H9 (cell line): ENCODE data around the gene GRIK4. TPM values are rescaled to one million over a fixed set of nuclear protein-coding genes. Genes with fewer than 3 reads are reported as not detected.

ENCODE experiments used
- DNase-seq: peaks from one replicate; pipeline ENCODE4 v3.0.0-alpha.2; 2017
- H2AFZ ChIP-seq: one replicate; pipeline ENCODE4 v1.6.1; 2013; ENCODE audit warnings: mild to moderate bottlenecking, low read length, control low read depth, moderate library complexity
- H2AK5ac ChIP-seq: 2 replicates; pipeline ENCODE4 v1.6.1; 2013; ENCODE audit warnings: low read length, control low read depth, mixed read lengths; ENCODE audit not compliant: insufficient read length
- H2BK120ac ChIP-seq: one replicate; pipeline ENCODE4 v1.6.1; 2013; ENCODE audit warnings: low read depth, mild to moderate bottlenecking, low read length, control low read depth, inconsistent platforms; ENCODE audit not compliant: poor library complexity, severe bottlenecking
- H2BK12ac ChIP-seq: 2 replicates; pipeline ENCODE4 v1.6.1; 2013; ENCODE audit warnings: low read length, control low read depth, mixed read lengths, low read depth; ENCODE audit not compliant: insufficient read length
- H2BK15ac ChIP-seq: 2 replicates; pipeline ENCODE4 v1.6.1; 2013; ENCODE audit warnings: low read depth, low read length, control low read depth
- H2BK20ac ChIP-seq: one replicate; pipeline ENCODE4 v1.6.1; 2013; ENCODE audit warnings: low read depth, mild to moderate bottlenecking, low read length, control low read depth, inconsistent platforms; ENCODE audit not compliant: poor library complexity, severe bottlenecking
- H2BK5ac ChIP-seq: 2 replicates; pipeline ENCODE4 v1.6.1; 2013; ENCODE audit warnings: low read length, control low read depth, mixed read lengths; ENCODE audit not compliant: insufficient read length
- H3K14ac ChIP-seq: 2 replicates; pipeline ENCODE4 v1.6.1; 2013; ENCODE audit warnings: low read length, control low read depth; ENCODE audit not compliant: insufficient read depth
- H3K18ac ChIP-seq: 2 replicates; pipeline ENCODE4 v1.6.1; 2013; ENCODE audit warnings: low read depth, mild to moderate bottlenecking, mixed read lengths, low read length, control low read depth; ENCODE audit not compliant: insufficient read length
- H3K23ac ChIP-seq: 2 replicates; pipeline ENCODE4 v1.6.1; 2013; ENCODE audit warnings: low read length, control low read depth, mixed read lengths, low read depth; ENCODE audit not compliant: insufficient read length
- H3K23me2 ChIP-seq: 2 replicates; pipeline ENCODE4 v1.6.1; 2013; ENCODE audit warnings: low read depth, mild to moderate bottlenecking, mixed read lengths, low read length, control low read depth; ENCODE audit not compliant: insufficient read length, poor library complexity, severe bottlenecking
- H3K27ac ChIP-seq: 2 replicates; pipeline ENCODE4 v1.5.1; 2013; ENCODE audit warnings: low read length, control low read depth, mixed read lengths, low read depth; ENCODE audit not compliant: insufficient read length
- H3K27me3 ChIP-seq: 2 replicates; pipeline ENCODE4 v1.6.1; 2013; ENCODE audit warnings: low read length, control low read depth, inconsistent platforms; ENCODE audit not compliant: insufficient read depth
- H3K4ac ChIP-seq: 2 replicates; pipeline ENCODE4 v1.6.1; 2013; ENCODE audit warnings: low read depth, mild to moderate bottlenecking, control low read depth, inconsistent platforms, low read length, moderate library complexity
- H3K4me1 ChIP-seq: 2 replicates; pipeline ENCODE4 v1.6.1; 2013; ENCODE audit warnings: low read length, control low read depth, inconsistent platforms; ENCODE audit not compliant: insufficient read depth
- H3K4me2 ChIP-seq: 2 replicates; pipeline ENCODE4 v1.6.1; 2013; ENCODE audit warnings: low read length, control low read depth, mixed read lengths; ENCODE audit not compliant: insufficient read length, insufficient read depth
- H3K56ac ChIP-seq: 2 replicates; pipeline ENCODE4 v1.6.1; 2013; ENCODE audit warnings: low read depth, mild to moderate bottlenecking, mixed read lengths, low read length, control low read depth; ENCODE audit not compliant: insufficient read length
- H3K79me1 ChIP-seq: 2 replicates; pipeline ENCODE4 v1.6.1; 2013; ENCODE audit warnings: low read depth, mild to moderate bottlenecking, moderate library complexity, low read length, control low read depth, inconsistent platforms; ENCODE audit not compliant: insufficient read depth, poor library complexity, severe bottlenecking
- H3K79me2 ChIP-seq: 2 replicates; pipeline ENCODE4 v1.6.1; 2013; ENCODE audit warnings: low read length, control low read depth, inconsistent platforms; ENCODE audit not compliant: insufficient read depth
- H3K9ac ChIP-seq: 2 replicates; pipeline ENCODE4 v1.6.1; 2013; ENCODE audit warnings: low read length, control low read depth, mixed read lengths; ENCODE audit not compliant: insufficient read length; ENCODE audit errors: extremely low read depth
- H3K9me3 ChIP-seq: one replicate; pipeline ENCODE4 v1.6.1; 2013; ENCODE audit warnings: low read depth, low read length, inconsistent platforms; ENCODE audit not compliant: control insufficient read depth
- H3T11ph ChIP-seq: one replicate; pipeline ENCODE4 v1.6.1; 2013; ENCODE audit warnings: mild to moderate bottlenecking, low read length, control low read depth, inconsistent platforms
- H4K20me1 ChIP-seq: one replicate; pipeline ENCODE4 v1.6.1; 2013; ENCODE audit not compliant: control insufficient read depth, insufficient read length, insufficient read depth
- H4K5ac ChIP-seq: 2 replicates; pipeline ENCODE4 v1.6.1; 2013; ENCODE audit warnings: low read depth, mild to moderate bottlenecking, mixed read lengths, low read length, control low read depth; ENCODE audit not compliant: insufficient read length
- H4K8ac ChIP-seq: replicated peaks from 2 replicates; pipeline ENCODE4 v1.6.1; 2013; ENCODE audit warnings: low read length, control low read depth, mixed read lengths, low read depth; ENCODE audit not compliant: insufficient read length
- H4K91ac ChIP-seq: 2 replicates; pipeline ENCODE4 v1.6.1; 2013; ENCODE audit warnings: low read depth, mild to moderate bottlenecking, moderate library complexity, mixed read lengths, low read length, control low read depth; ENCODE audit not compliant: insufficient read length
- H3K27ac Mint-ChIP-seq, 3 experiments: 2 replicates in 2 of 3; 3 replicates in 1 of 3; pipeline ENCODE4 v1.8.0; 2020 to 2021; ENCODE audit warnings: mixed read lengths in 3 of 3, mild to moderate bottlenecking in 1 of 3, moderate library complexity in 1 of 3
- H3K27me3 Mint-ChIP-seq: 2 replicates; pipeline ENCODE4 v1.8.0; 2021; ENCODE audit warnings: low read depth, mild to moderate bottlenecking, moderate library complexity, mixed read lengths
- H3K36me3 Mint-ChIP-seq, 3 experiments: 2 replicates in 2 of 3; 3 replicates in 1 of 3; pipeline ENCODE4 v1.8.0; 2020 to 2021; ENCODE audit warnings: low read depth in 3 of 3, mixed read lengths in 3 of 3; ENCODE audit not compliant: insufficient read depth in 1 of 3
- H3K4me1 Mint-ChIP-seq, 2 experiments: 2 replicates each; pipeline ENCODE4 v1.8.0; 2020; ENCODE audit warnings: mixed read lengths in 2 of 2
- H3K4me3 Mint-ChIP-seq, 2 experiments: 2 replicates in 1 of 2; 3 replicates in 1 of 2; pipeline ENCODE4 v1.8.0; 2020 to 2021; ENCODE audit warnings: mild to moderate bottlenecking in 2 of 2, mixed read lengths in 2 of 2, moderate library complexity in 1 of 2
- H3K9me3 Mint-ChIP-seq, 2 experiments: 2 replicates in 1 of 2; 3 replicates in 1 of 2; pipeline ENCODE4 v1.8.0; 2020; ENCODE audit warnings: mild to moderate bottlenecking in 2 of 2, mixed read lengths in 2 of 2, moderate library complexity in 1 of 2
- WGBS: extraction: QIAGEN DNeasy Blood & Tissue Kit; methylation state at CpG from one replicate; pipeline ENCODE4 v1.1.7; 2013; ENCODE audit warnings: missing lambda C conversion rate, low lambda C conversion rate, mixed read lengths; ENCODE audit not compliant: insufficient read length; ENCODE audit errors: extremely low coverage; 5-methylcytosine and 5-hydroxymethylcytosine counted together
- total RNA-seq: library from RNA; stranded (reverse); gene quantifications from 2 replicates; pipeline ENCODE4 v1.2.1, GENCODE V29; 2021
- TF ChIP-seq, protein P1 (sequence below): fragments of 200-600 bp; sonication (generic); conservative IDR thresholded peaks from 3 replicates; pipeline ENCODE4 v1.8.0; 2021; ENCODE audit warnings: antibody characterized with exemption, mild to moderate bottlenecking

GRIK4 gene
- total RNA-seq, 1 experiment from 2014 or later, result 2.3 TPM

DNA sequence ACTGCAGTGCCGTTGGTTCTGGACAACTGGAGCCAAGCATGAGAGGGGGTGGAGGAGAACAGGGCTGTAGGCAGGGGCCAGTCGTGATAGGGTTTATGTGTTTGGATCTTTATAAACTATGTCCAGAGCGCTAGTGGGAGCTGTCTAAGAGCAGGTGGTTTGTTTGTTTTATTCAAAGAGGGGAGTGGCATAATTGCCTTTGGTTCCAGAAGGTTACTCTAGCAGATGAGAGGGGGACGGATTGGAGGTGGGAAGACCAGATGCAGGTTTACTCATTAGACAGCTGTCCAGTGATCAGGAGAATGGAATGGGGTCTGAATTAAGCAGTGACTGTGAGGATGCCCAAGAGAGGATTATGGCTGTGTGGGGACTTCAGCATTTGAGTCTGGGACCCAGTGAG lies 403.1 kb downstream of the GRIK4 start:
- H3K4me3 Mint-ChIP-seq, result no peak overlapping the region

More for the DNA sequence above, 403.1 kb downstream of the GRIK4 start:
- TF ChIP-seq, protein P1, sequence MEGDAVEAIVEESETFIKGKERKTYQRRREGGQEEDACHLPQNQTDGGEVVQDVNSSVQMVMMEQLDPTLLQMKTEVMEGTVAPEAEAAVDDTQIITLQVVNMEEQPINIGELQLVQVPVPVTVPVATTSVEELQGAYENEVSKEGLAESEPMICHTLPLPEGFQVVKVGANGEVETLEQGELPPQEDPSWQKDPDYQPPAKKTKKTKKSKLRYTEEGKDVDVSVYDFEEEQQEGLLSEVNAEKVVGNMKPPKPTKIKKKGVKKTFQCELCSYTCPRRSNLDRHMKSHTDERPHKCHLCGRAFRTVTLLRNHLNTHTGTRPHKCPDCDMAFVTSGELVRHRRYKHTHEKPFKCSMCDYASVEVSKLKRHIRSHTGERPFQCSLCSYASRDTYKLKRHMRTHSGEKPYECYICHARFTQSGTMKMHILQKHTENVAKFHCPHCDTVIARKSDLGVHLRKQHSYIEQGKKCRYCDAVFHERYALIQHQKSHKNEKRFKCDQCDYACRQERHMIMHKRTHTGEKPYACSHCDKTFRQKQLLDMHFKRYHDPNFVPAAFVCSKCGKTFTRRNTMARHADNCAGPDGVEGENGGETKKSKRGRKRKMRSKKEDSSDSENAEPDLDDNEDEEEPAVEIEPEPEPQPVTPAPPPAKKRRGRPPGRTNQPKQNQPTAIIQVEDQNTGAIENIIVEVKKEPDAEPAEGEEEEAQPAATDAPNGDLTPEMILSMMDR, result no peak
- Histone ChIP-seq H3T11ph (no peak overlapping the region), H3K27me3 (no peaks in the 10 kb centered on the region), H4K5ac (no peak overlapping the region), H3K18ac (no peak overlapping the region), H2BK15ac (no peak overlapping the region), H3K79me1 (no peaks in the 10 kb centered on the region), H2BK5ac (no peak overlapping the region), H2BK12ac (no peak overlapping the region), H2BK20ac (no peak overlapping the region), H3K56ac (no peak overlapping the region), H3K14ac (no peak overlapping the region), H4K91ac (no peak overlapping the region), H2BK120ac (no peak overlapping the region), H3K23ac (no peak overlapping the region), H3K23me2 (no peaks in the 10 kb centered on the region), H3K79me2 (no peaks in the 10 kb centered on the region), H3K4me2 (no peak overlapping the region), H4K20me1 (no peaks in the 10 kb centered on the region), H3K27ac (no peak overlapping the region), H4K8ac (no peak overlapping the region), H3K9ac (no peak overlapping the region), H2AK5ac (no peak overlapping the region), H3K4ac (no peak overlapping the region), H3K4me1 (no peaks in the 10 kb centered on the region), H2AFZ (no peak overlapping the region), H3K9me3 (no peaks in the 10 kb centered on the region)
- Mint-ChIP-seq H3K27ac (no peak overlapping the region; a peak in 1 of 7 replicates), H3K27me3 (peaks cover 3% of the 10 kb centered on the region), H3K9me3 (no peaks in the 10 kb centered on the region; a peak in 1 of 5 replicates), H3K36me3 (no peaks in the 10 kb centered on the region; a peak in 1 of 7 replicates), H3K4me1 (peaks cover 20 to 29% of the 10 kb centered on the region in 2 experiments)
- no peak for DNase-seq
- WGBS, result no CpG with 5 or more reads among the region's 4 CpGs
